Measurements from ENCODE around the gene AKT3.

Gene AKT3

DNA sequence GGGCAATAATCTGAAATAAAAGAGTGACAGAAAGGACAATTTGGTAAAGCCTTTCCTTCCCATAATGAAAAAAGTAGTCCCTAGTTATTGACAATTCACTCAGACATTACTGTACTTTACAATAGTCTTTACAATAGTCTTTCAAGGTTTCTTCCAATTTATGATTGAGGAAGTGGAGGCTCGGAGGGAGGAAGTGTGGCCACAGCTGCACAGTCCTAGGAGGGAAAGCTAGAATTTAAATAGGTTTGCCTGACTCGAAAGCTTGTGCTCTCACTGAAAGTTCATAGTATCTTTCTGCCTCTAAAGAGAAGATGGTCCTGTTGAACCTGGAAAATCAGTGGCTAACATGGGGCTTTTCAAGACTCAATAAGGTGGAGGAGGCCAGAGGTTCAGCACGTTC is 391.0 kb downstream of the AKT3 start:
- TF ChIP-seq EGR1 (IDR thresholded peaks at IDR 0.05) (no peak), FOXM1 (IDR thresholded peaks at IDR 0.05; ENCODE audit: borderline replicate concordance, low read depth) (no peak), NFIC (IDR thresholded peaks at IDR 0.05) (no peak), CEBPB (IDR thresholded peaks at IDR 0.05) (no peak)

DNA sequence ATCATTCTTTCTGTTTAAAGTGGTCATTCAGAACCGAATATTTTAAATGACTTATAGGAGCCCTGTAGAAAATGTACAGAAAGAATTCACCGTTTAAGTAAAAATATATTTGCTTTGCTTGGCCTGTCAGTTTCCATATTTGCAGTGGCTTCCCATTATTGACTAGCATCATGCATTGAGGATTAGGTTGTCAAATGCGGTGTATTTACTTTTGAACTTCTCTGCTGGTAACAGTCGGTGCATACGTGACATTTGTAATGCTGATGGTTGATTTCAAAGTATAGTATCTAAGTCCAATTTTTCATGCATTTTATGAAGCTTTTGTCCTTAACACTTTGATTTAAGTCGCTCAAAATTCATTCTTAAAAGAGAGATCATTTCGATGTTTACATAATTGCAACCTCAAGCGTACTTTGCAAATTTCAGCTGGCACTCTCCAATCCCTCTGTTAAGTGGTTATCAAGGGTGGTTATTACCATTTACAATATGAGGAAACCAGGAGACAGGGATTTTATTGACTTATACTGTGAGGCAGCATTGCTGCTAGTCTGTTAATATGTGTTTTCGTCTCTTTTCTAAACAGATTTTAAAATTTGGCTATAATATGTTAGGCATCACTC is 392.6 kb downstream of the AKT3 start:
- TF ChIP-seq, protein P1, sequence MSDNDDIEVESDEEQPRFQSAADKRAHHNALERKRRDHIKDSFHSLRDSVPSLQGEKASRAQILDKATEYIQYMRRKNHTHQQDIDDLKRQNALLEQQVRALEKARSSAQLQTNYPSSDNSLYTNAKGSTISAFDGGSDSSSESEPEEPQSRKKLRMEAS (IDR thresholded peaks at IDR 0.05) = no peak
- TF ChIP-seq TAF1 (IDR thresholded peaks at IDR 0.05; ENCODE audit: low read depth) = no peak
- no peak for TF ChIP-seq RAD21 (IDR thresholded peaks at IDR 0.05; ENCODE audit: low read depth)
- no peak for TF ChIP-seq CREB1 (IDR thresholded peaks at IDR 0.05; ENCODE audit: low read depth)

DNA sequence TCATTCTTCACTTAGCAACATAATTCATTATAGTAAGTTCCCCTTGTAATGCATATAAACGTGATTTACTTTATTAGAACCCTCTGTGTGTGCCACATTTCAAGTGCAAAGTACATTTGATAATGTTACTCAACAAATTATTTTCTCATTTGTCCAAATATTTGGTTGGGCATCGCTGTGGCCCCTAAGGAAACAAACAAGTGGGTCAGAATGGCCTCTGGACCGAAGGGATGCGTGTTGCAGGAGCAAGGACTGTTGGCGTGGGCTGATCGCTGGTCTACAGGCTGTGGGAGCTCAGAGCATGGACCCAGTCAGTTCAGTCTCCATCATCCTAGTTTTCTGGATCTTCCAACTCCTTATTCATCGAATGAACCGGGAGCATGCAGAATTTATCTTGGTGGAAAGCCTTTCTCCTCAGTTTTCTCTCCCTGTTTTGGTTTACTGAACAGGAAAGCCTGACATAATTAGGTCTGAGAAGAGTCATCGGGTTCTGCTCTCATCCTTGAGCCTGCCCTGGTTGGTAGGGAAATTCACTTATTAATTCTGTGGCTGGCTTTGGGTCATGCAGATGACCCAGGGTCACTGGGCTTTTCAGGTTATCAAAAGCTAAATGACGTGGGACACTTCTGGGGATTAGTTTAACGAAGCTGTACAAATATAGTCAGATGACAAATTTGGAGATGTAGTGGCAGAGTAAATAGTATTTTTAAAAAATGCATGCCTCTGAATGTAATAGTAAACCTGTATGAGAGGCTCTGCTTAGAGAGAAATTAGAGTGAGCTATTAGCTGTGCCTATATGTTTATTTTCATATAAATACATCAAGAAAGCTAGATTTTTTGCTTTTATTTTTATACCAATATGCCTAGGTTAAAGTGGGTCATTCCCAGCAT is 394.0 kb downstream of the AKT3 start:
- TF ChIP-seq, protein P2, sequence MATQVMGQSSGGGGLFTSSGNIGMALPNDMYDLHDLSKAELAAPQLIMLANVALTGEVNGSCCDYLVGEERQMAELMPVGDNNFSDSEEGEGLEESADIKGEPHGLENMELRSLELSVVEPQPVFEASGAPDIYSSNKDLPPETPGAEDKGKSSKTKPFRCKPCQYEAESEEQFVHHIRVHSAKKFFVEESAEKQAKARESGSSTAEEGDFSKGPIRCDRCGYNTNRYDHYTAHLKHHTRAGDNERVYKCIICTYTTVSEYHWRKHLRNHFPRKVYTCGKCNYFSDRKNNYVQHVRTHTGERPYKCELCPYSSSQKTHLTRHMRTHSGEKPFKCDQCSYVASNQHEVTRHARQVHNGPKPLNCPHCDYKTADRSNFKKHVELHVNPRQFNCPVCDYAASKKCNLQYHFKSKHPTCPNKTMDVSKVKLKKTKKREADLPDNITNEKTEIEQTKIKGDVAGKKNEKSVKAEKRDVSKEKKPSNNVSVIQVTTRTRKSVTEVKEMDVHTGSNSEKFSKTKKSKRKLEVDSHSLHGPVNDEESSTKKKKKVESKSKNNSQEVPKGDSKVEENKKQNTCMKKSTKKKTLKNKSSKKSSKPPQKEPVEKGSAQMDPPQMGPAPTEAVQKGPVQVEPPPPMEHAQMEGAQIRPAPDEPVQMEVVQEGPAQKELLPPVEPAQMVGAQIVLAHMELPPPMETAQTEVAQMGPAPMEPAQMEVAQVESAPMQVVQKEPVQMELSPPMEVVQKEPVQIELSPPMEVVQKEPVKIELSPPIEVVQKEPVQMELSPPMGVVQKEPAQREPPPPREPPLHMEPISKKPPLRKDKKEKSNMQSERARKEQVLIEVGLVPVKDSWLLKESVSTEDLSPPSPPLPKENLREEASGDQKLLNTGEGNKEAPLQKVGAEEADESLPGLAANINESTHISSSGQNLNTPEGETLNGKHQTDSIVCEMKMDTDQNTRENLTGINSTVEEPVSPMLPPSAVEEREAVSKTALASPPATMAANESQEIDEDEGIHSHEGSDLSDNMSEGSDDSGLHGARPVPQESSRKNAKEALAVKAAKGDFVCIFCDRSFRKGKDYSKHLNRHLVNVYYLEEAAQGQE (IDR thresholded peaks at IDR 0.05; ENCODE audit: low read depth) = no peak
- TF ChIP-seq TCF12 (IDR thresholded peaks at IDR 0.05; ENCODE audit: low read depth) = no peak
- TF ChIP-seq, protein P3, sequence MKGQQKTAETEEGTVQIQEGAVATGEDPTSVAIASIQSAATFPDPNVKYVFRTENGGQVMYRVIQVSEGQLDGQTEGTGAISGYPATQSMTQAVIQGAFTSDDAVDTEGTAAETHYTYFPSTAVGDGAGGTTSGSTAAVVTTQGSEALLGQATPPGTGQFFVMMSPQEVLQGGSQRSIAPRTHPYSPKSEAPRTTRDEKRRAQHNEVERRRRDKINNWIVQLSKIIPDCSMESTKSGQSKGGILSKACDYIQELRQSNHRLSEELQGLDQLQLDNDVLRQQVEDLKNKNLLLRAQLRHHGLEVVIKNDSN (IDR thresholded peaks at IDR 0.05) = no peak
- no peak for TF ChIP-seq EGR1 (IDR thresholded peaks at IDR 0.05)
- no peak for TF ChIP-seq FOXM1 (IDR thresholded peaks at IDR 0.05; ENCODE audit: borderline replicate concordance, low read depth)
- TF ChIP-seq CREB1 (IDR thresholded peaks at IDR 0.05; ENCODE audit: low read depth) = no peak
- no peak for TF ChIP-seq ZBTB7A (IDR thresholded peaks at IDR 0.05; ENCODE audit: low read depth)
- TF ChIP-seq YY1 (IDR thresholded peaks at IDR 0.05; ENCODE audit: low read depth) = no peak
- TF ChIP-seq CEBPB (IDR thresholded peaks at IDR 0.05) = no peak

DNA sequence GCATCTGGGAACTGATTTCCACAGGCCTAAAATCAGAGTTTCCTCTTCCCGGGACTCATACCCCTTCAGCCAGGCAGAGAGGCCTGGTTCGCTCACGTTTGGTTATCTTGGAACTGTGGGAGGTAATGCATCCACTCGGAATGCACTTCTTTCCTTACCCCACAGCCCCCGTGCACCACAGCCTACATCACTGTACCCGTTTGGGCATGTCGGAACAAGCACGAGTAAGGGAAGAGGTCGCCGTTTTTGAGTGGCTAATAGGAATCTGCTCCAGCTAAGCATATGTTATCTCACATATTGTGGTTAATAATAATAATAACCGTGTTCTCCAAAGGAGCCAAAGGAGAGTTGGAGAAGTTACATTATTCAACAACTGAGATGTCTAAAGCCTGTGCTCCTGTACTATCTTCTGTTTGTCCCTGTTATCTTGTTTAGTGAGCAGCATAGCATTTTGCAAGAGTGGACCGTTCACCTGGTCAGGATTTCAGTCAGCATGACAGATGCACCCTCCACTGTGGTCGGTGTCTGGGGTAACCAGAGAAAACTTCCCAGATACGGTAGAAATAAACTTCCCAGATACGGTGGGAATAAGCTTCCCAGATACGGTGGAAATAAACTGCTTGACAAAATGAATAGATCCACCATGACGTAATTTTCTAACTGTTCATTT is 395.6 kb downstream of the AKT3 start:
- TF ChIP-seq YY1 (IDR thresholded peaks at IDR 0.05; ENCODE audit: low read depth) (no peak), TCF12 (IDR thresholded peaks at IDR 0.05; ENCODE audit: low read depth) (no peak), EP300 (IDR thresholded peaks at IDR 0.05; ENCODE audit: borderline replicate concordance) (no peak), RAD21 (IDR thresholded peaks at IDR 0.05; ENCODE audit: low read depth) (no peak), CEBPB (IDR thresholded peaks at IDR 0.05) (no peak), FOXM1 (IDR thresholded peaks at IDR 0.05; ENCODE audit: borderline replicate concordance, low read depth) (no peak), NFIC (IDR thresholded peaks at IDR 0.05) (no peak), EGR1 (IDR thresholded peaks at IDR 0.05) (no peak), ZBTB7A (IDR thresholded peaks at IDR 0.05; ENCODE audit: low read depth) (no peak), TEAD4 (IDR thresholded peaks at IDR 0.05) (no peak), TAF1 (IDR thresholded peaks at IDR 0.05; ENCODE audit: low read depth) (no peak), CREB1 (IDR thresholded peaks at IDR 0.05; ENCODE audit: low read depth) (no peak)
- TF ChIP-seq, protein P3 (IDR thresholded peaks at IDR 0.05) = no peak
- TF ChIP-seq, protein P1 (IDR thresholded peaks at IDR 0.05) = no peak
- TF ChIP-seq, protein P2 (IDR thresholded peaks at IDR 0.05; ENCODE audit: low read depth) = no peak

DNA sequence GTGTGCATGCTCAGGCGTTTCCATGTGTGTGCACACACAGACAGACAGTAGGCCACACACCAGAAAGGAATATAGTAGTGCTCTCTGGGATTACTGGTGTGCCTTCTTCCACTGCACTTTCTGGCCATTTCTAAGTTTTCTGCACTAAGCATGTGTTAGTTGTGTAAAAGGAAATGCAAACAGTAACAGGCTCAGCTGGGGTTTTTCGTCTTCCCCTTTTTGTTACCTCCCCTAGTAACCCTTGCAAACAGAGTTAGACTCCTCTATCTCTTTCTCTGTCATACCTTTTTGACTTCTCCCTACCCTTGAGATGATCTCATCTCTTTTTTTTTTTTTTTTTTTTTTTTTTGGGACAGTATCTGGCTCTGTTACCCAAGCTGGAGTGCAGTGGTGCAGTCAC is 398.0 kb downstream of the AKT3 start:
- TF ChIP-seq YY1 (IDR thresholded peaks at IDR 0.05; ENCODE audit: low read depth) (no peak), TAF1 (IDR thresholded peaks at IDR 0.05; ENCODE audit: low read depth) (no peak), TCF12 (IDR thresholded peaks at IDR 0.05; ENCODE audit: low read depth) (no peak), EP300 (IDR thresholded peaks at IDR 0.05; ENCODE audit: borderline replicate concordance) (no peak), ZBTB7A (IDR thresholded peaks at IDR 0.05; ENCODE audit: low read depth) (no peak), CEBPB (IDR thresholded peaks at IDR 0.05) (no peak), RAD21 (IDR thresholded peaks at IDR 0.05; ENCODE audit: low read depth) (no peak), EGR1 (IDR thresholded peaks at IDR 0.05) (no peak), CREB1 (IDR thresholded peaks at IDR 0.05; ENCODE audit: low read depth) (no peak)
- TF ChIP-seq, protein P2 (IDR thresholded peaks at IDR 0.05; ENCODE audit: low read depth) = no peak
- TF ChIP-seq, protein P3 (IDR thresholded peaks at IDR 0.05) = no peak
